PC-3 (cell line): ENCODE results near the gene GPC1. TPM values are rescaled to one million over a fixed set of nuclear protein-coding genes. Genes with fewer than 3 reads are reported as not detected.

Source experiments
- ATAC-seq: fragments of 200-7000 bp; cut with Tn5 transposase; 2 replicates; pipeline ENCODE4 v1.9.1; 2020; ENCODE audit warnings: mild to moderate bottlenecking, moderate library complexity
- BruUV-seq: library from RNA; stranded (reverse); fragments of 400-500 nt; replicated peaks from 2 replicates; lab custom pipeline; 2021; lab: Mats Ljungman, UMichigan
- CTCF ChIA-PET: fragments of 300-600 bp; sonication (Branson Sonifier 250); formaldehyde crosslinking; loops from one replicate; lab custom pipeline; 2022; ENCODE audit warnings: antibody characterized with exemption; lab: Charles Lee
- POLR2A ChIA-PET: fragments of 300-600 bp; sonication (Branson Sonifier 250); formaldehyde crosslinking; loops from one replicate; lab custom pipeline; 2022; ENCODE audit warnings: antibody characterized with exemption; ENCODE audit not compliant: unreplicated experiment; lab: Charles Lee
- DNase-seq: peaks from one replicate; pipeline ENCODE4 v3.0.0-alpha.2; 2015
- H2AFZ ChIP-seq: fragments of 300-600 bp; sonication (generic); 2 replicates; pipeline ENCODE4 v1.6.0; 2016; ENCODE audit warnings: antibody characterized with exemption, low read length
- H3F3A ChIP-seq: fragments of 300-600 bp; sonication (generic); one replicate; pipeline ENCODE4 v1.6.0; 2017; ENCODE audit warnings: antibody characterized with exemption, low read length, control low read depth, mild to moderate bottlenecking; ENCODE audit not compliant: unreplicated experiment
- H3K27ac ChIP-seq: fragments of 300-600 bp; sonication (generic); 2 replicates; pipeline ENCODE4 v1.5.1; 2016; ENCODE audit warnings: mild to moderate bottlenecking, low read length
- H3K27me3 ChIP-seq: fragments of 300-600 bp; sonication (generic); 2 replicates; pipeline ENCODE4 v1.6.1; 2016; ENCODE audit warnings: low read length, mixed read lengths
- H3K36me3 ChIP-seq: fragments of 300-600 bp; sonication (generic); 2 replicates; pipeline ENCODE4 v1.6.1; 2016; ENCODE audit warnings: low read depth, mixed run types, low read length, mixed read lengths
- H3K4me1 ChIP-seq: fragments of 300-600 bp; sonication (generic); 2 replicates; pipeline ENCODE4 v1.5.1; 2016; ENCODE audit warnings: low read length; ENCODE audit not compliant: insufficient read depth
- H3K4me2 ChIP-seq: fragments of 300-600 bp; sonication (generic); 2 replicates; pipeline ENCODE4 v1.6.0; 2016; ENCODE audit warnings: low read length
- H3K4me3 ChIP-seq: fragments of 300-600 bp; sonication (generic); 2 replicates; pipeline ENCODE4 v1.5.1; 2016; ENCODE audit warnings: mild to moderate bottlenecking, low read length, mixed read lengths
- H3K79me2 ChIP-seq: fragments of 300-600 bp; sonication (generic); 2 replicates; pipeline ENCODE4 v1.6.1; 2017; ENCODE audit warnings: low read length, mixed read lengths
- H3K9ac ChIP-seq: fragments of 300-600 bp; sonication (generic); 2 replicates; pipeline ENCODE4 v1.6.0; 2016; ENCODE audit warnings: mild to moderate bottlenecking, low read length
- H3K9me2 ChIP-seq: fragments of 300-600 bp; sonication (generic); replicated peaks from 2 replicates; pipeline ENCODE4 v1.6.1; 2016; ENCODE audit warnings: mixed run types, low read length, mixed read lengths
- H3K9me3 ChIP-seq: fragments of 300-600 bp; sonication (generic); 2 replicates; pipeline ENCODE4 v1.6.1; 2016; ENCODE audit warnings: low read length, mixed read lengths
- H4K20me1 ChIP-seq: fragments of 300-600 bp; sonication (generic); 2 replicates; pipeline ENCODE4 v1.6.1; 2016; ENCODE audit warnings: low read length, mixed read lengths
- CTCF ChIP-seq: fragments of 300-600 bp; sonication (generic); conservative IDR thresholded peaks from 2 replicates; pipeline ENCODE4 v1.5.1; 2017; ENCODE audit warnings: antibody characterized with exemption, low read depth, mild to moderate bottlenecking, low read length
- EZH2 ChIP-seq: fragments of 300-600 bp; sonication (generic); IDR thresholded peaks from one replicate; pipeline ENCODE4 v1.6.1; 2017; ENCODE audit warnings: antibody characterized with exemption, mild to moderate bottlenecking, low read length; ENCODE audit not compliant: unreplicated experiment
- EZH2phosphoT487 ChIP-seq: fragments of 300-600 bp; sonication (generic); IDR thresholded peaks from 2 replicates; pipeline ENCODE4 v1.6.1; 2018; ENCODE audit warnings: mild to moderate bottlenecking, antibody characterized with exemption, low read length, borderline replicate concordance
- intact Hi-C: fragments of 100-400 bp; cut with micrococcal nuclease; formaldehyde crosslinking; loops from 2 replicates; pipeline ENCODE4 v1.9.0; 2023
- total RNA-seq: library from RNA; depleted of rRNA; stranded (reverse); fragments of >200 nt; gene quantifications from 2 replicates; pipeline ENCODE4 v1.2.3, GENCODE V29; 2014

GPC1 gene
- total RNA-seq, 1 experiment from 2014 or later: 37.1 TPM

- H3K4me1 ChIP-seq: peaks cover 8% of the 10 kb centered on the region
- ChIA-PET POLR2A (no interaction called here), CTCF (no interaction called here)
- H3K79me2 ChIP-seq: 0 out of 2 replicates have a peak, but pooled peaks cover under 1% of the 10 kb centered on the region
- BruUV-seq: no TSS peak
- no peak overlapping the region for H3K4me3 ChIP-seq
- no peaks in the 10 kb centered on the region for H3K9me2 ChIP-seq
- DNase-seq (no peak), ATAC-seq (no peak)
- H3K4me2 ChIP-seq: no peak overlapping the region
- H4K20me1 ChIP-seq: no peaks in the 10 kb centered on the region
- H2AFZ ChIP-seq: no peak overlapping the region
- no peaks in the 10 kb centered on the region for H3K9me3 ChIP-seq
- H3K9ac ChIP-seq: no peak overlapping the region
- no peak overlapping the region for H3K27ac ChIP-seq
- intact Hi-C loops: no loop called here
- H3K36me3 ChIP-seq: no peaks in the 10 kb centered on the region
- H3K27me3 ChIP-seq: no peaks in the 10 kb centered on the region
- no peaks in the 10 kb centered on the region for H3F3A ChIP-seq
- TF ChIP-seq EZH2phosphoT487 (no peak), CTCF (no peak), EZH2 (no peak)
These were observed 43.1 kb upstream of the GPC1 start for GRCh38 chr2:240392084-240392947.

- no TSS peak for BruUV-seq
- peaks cover under 1% of the 10 kb centered on the region for H3K4me1 ChIP-seq
- POLR2A ChIA-PET: no interaction called here
These were observed 42.3 kb upstream of the GPC1 start for GRCh38 chr2:240392948-240393830.

GRCh38 chr2:240393831-240394410 is 41.5 kb upstream of the GPC1 start:
- POLR2A ChIA-PET: no interaction called here
- no peak for ATAC-seq

More at GRCh38 chr2:240392948-240393830, 42.3 kb upstream of the GPC1 start:
- Histone ChIP-seq H3K9ac (no peak overlapping the region), H3K36me3 (no peaks in the 10 kb centered on the region), H3K9me3 (no peaks in the 10 kb centered on the region), H2AFZ (no peak overlapping the region), H3F3A (no peaks in the 10 kb centered on the region), H3K79me2 (no peaks in the 10 kb centered on the region), H3K27me3 (no peaks in the 10 kb centered on the region), H3K27ac (no peak overlapping the region), H3K9me2 (no peaks in the 10 kb centered on the region), H3K4me2 (no peak overlapping the region), H3K4me3 (no peak overlapping the region), H4K20me1 (no peaks in the 10 kb centered on the region)
- DNase-seq: no peak
- CTCF ChIA-PET: no interaction called here
- ATAC-seq: no peak
- TF ChIP-seq EZH2: no peak
- intact Hi-C loops: no loop called here

More at GRCh38 chr2:240393831-240394410, 41.5 kb upstream of the GPC1 start:
- no peaks in the 10 kb centered on the region for H3K9me3 ChIP-seq
- no peaks in the 10 kb centered on the region for H4K20me1 ChIP-seq
- H3K4me2 ChIP-seq: no peak overlapping the region
- H3K4me3 ChIP-seq: no peak overlapping the region
- no peak for DNase-seq
- no TSS peak for BruUV-seq
- no peak overlapping the region for H3K27ac ChIP-seq
- intact Hi-C loops: no loop called here
- no peaks in the 10 kb centered on the region for H3K4me1 ChIP-seq
- no peaks in the 10 kb centered on the region for H3K27me3 ChIP-seq
- no peaks in the 10 kb centered on the region for H3K9me2 ChIP-seq
- TF ChIP-seq EZH2 (no peak), EZH2phosphoT487 (no peak), CTCF (no peak)
- no peak overlapping the region for H3K9ac ChIP-seq
- no peaks in the 10 kb centered on the region for H3K36me3 ChIP-seq
- CTCF ChIA-PET: no interaction called here
- no peaks in the 10 kb centered on the region for H3F3A ChIP-seq
- H2AFZ ChIP-seq: no peak overlapping the region
- H3K79me2 ChIP-seq: no peaks in the 10 kb centered on the region
